NCI-H2081 (cell line): ENCODE results near the gene CAMTA2.

Source experiments
- DNase-seq, 2 experiments: peaks; one replicate each; lab custom pipeline; 2025; lab: John Stamatoyannopoulos, UW

CAMTA2 gene

GRCh38 chr17:4946312-4946976 is 41.0 kb downstream of the CAMTA2 start:
- DNase-seq = no peak

GRCh38 chr17:4945944-4946280 is 41.6 kb downstream of the CAMTA2 start:
- no peak for DNase-seq

GRCh38 chr17:4945176-4945943 is 42.1 kb downstream of the CAMTA2 start:
- DNase-seq = no peak

GRCh38 chr17:4944554-4945175 is 42.8 kb downstream of the CAMTA2 start:
- DNase-seq = no peak

GRCh38 chr17:4944163-4944553 is 43.3 kb downstream of the CAMTA2 start:
- DNase-seq = no peak

- no peak for DNase-seq
These were observed 44.5 kb downstream of the CAMTA2 start for GRCh38 chr17:4942760-4943508.

GRCh38 chr17:4941319-4941610 is 46.2 kb downstream of the CAMTA2 start:
- DNase-seq = no peak

GRCh38 chr17:4940555-4941318 is 46.7 kb downstream of the CAMTA2 start:
- no peak for DNase-seq

GRCh38 chr17:4939796-4940554 is 47.5 kb downstream of the CAMTA2 start, which contains the start of the genes RNF167 and SLC25A11:
Gene RNF167, plus strand, starts transcription at chr17:4940268. Its CDS starts 642 bp downstream, at chr17:4940910.
Gene SLC25A11, minus strand, starts transcription at chr17:4940046. Its CDS starts 136 bp downstream, at chr17:4939910.
- DNase-seq = peak; percentile 93 to 96

- no peak for DNase-seq
These were observed 48.0 kb downstream of the CAMTA2 start for GRCh38 chr17:4939546-4939795.

- DNase-seq = no peak
These were observed 48.6 kb downstream of the CAMTA2 start for GRCh38 chr17:4938688-4939545.

- DNase-seq = no peak
These were observed 49.4 kb downstream of the CAMTA2 start for GRCh38 chr17:4938069-4938491.

- DNase-seq = no peak
These were observed 49.9 kb downstream of the CAMTA2 start for GRCh38 chr17:4937553-4937952.

- DNase-seq = no peak
These were observed 51.0 kb downstream of the CAMTA2 start for GRCh38 chr17:4936436-4936835.

- DNase-seq = no peak
These were observed 51.8 kb downstream of the CAMTA2 start for GRCh38 chr17:4935650-4936049.

GRCh38 chr17:4934173-4934979 is 53.1 kb downstream of the CAMTA2 start:
- DNase-seq = no peak

- no peak for DNase-seq
These were observed 53.8 kb downstream of the CAMTA2 start for GRCh38 chr17:4933646-4934045.

- no peak for DNase-seq
These were observed 54.7 kb downstream of the CAMTA2 start for GRCh38 chr17:4932756-4933155.

- DNase-seq = no peak
These were observed 55.5 kb downstream of the CAMTA2 start, which contains the start of gene GP1BA for GRCh38 chr17:4931963-4932362. Gene GP1BA, plus strand, starts transcription at chr17:4932277. Its CDS starts 328 bp downstream, at chr17:4932605.
